C4-2B (cell line): Measurements from ENCODE around the gene MCF2L2.

Experiments
- ZFX ChIP-seq: fragments of 450-650 bp; IDR thresholded peaks from 2 replicates; pipeline ENCODE4 v1.6.1; 2017
- TF ChIP-seq, protein P1 (sequence below): fragments of 450-650 bp; conservative IDR thresholded peaks from 2 replicates; pipeline ENCODE4 v1.5.1; 2017; ENCODE audit warnings: mild to moderate bottlenecking

- TF ChIP-seq, protein P1, sequence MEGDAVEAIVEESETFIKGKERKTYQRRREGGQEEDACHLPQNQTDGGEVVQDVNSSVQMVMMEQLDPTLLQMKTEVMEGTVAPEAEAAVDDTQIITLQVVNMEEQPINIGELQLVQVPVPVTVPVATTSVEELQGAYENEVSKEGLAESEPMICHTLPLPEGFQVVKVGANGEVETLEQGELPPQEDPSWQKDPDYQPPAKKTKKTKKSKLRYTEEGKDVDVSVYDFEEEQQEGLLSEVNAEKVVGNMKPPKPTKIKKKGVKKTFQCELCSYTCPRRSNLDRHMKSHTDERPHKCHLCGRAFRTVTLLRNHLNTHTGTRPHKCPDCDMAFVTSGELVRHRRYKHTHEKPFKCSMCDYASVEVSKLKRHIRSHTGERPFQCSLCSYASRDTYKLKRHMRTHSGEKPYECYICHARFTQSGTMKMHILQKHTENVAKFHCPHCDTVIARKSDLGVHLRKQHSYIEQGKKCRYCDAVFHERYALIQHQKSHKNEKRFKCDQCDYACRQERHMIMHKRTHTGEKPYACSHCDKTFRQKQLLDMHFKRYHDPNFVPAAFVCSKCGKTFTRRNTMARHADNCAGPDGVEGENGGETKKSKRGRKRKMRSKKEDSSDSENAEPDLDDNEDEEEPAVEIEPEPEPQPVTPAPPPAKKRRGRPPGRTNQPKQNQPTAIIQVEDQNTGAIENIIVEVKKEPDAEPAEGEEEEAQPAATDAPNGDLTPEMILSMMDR, result no peak
- no peak for TF ChIP-seq ZFX
These were observed 98.9 kb downstream of the MCF2L2 start for GRCh38 chr3:183329543-183329942.
